Measurements from ENCODE around the gene TXNDC11. TPM values are rescaled to one million over a fixed set of nuclear protein-coding genes. Genes with fewer than 3 reads are reported as not detected.

The TXNDC11 gene
- total RNA-seq, 2 donors from 2014 or later, result 52.0 to 62.1 TPM

DNA sequence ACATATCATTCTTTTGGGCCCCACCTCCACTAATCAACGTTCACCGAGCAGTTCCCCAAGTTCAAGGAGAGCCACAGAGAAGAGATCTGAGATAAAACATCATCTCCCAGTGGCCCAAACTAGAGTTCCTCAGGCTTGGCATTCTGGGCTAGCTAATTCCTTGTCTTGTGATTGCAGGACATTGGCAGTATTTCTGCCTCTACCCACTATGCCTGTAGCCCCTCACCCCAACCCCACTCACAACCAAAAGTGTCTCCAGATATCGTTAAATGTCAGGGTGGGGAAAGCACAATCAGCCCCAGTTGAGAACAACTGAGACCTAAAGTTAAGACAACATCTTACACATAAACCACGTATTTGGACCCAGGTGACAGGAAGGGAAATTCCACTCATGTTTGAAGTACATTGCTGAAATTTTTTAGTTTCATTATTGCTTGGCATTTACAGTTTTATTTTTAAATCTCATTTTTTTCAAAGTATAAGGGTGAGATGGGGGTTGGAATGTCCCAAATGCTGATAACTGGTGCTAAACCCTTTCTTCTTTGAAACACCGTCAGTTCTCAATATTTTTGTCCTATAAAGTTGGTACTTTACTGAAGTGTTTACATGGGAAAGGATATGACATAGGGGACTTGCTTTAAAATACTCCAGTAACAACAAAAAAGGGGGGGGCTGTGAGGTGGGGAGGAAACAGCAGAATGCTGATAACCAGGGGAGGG lies 40.8 kb upstream of the TXNDC11 start:
- Histone ChIP-seq H3K27ac (peak overlapping the region; percentile 91), H3K4me1 (peaks cover 3% of the 10 kb centered on the region), H3K36me3 (no peaks in the 10 kb centered on the region), H3K4me3 (no peak overlapping the region), H3K9me3 (no peaks in the 10 kb centered on the region), H3K27me3 (no peaks in the 10 kb centered on the region), H3K9ac (ENCODE audit: low read depth in 2 of 2, low read length in 2 of 2) (peak overlapping the region; percentile 45 to 74)
- intact Hi-C loops (cut with DNase I), result no loop called here
- TF ChIP-seq, protein P1, sequence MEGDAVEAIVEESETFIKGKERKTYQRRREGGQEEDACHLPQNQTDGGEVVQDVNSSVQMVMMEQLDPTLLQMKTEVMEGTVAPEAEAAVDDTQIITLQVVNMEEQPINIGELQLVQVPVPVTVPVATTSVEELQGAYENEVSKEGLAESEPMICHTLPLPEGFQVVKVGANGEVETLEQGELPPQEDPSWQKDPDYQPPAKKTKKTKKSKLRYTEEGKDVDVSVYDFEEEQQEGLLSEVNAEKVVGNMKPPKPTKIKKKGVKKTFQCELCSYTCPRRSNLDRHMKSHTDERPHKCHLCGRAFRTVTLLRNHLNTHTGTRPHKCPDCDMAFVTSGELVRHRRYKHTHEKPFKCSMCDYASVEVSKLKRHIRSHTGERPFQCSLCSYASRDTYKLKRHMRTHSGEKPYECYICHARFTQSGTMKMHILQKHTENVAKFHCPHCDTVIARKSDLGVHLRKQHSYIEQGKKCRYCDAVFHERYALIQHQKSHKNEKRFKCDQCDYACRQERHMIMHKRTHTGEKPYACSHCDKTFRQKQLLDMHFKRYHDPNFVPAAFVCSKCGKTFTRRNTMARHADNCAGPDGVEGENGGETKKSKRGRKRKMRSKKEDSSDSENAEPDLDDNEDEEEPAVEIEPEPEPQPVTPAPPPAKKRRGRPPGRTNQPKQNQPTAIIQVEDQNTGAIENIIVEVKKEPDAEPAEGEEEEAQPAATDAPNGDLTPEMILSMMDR (IDR thresholded peaks at IDR 0.05), result no peak
- peak; percentile 32 for DNase-seq

DNA sequence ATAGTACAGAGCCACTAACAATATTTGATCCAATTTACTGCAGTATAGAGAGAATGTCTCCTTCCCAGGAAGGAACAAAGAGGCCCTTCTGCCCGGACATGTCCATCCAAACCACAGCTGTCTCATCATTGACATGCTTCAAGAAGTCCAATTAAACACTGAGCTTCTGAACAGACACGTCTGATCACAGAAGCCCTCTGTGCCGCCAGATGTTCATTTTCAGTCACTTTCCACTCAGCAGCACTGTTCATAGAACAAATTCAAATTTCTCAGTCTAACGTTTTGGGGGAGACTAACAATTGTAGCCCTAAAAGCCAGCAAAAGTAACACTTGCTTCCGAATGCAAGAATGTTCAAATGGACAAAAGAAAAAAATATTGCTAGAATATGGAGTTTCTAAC lies 39.1 kb upstream of the TXNDC11 start:
- no peak for DNase-seq
- Histone ChIP-seq H3K27ac (no peak overlapping the region), H3K9ac (ENCODE audit: low read depth in 2 of 2, low read length in 2 of 2) (no peak overlapping the region), H3K4me1 (peaks cover 3% of the 10 kb centered on the region), H3K4me3 (no peak overlapping the region), H3K9me3 (no peaks in the 10 kb centered on the region), H3K27me3 (no peaks in the 10 kb centered on the region), H3K36me3 (peaks cover 6% of the 10 kb centered on the region)
- intact Hi-C loops (cut with DNase I), result no loop called here
- TF ChIP-seq, protein P1 (IDR thresholded peaks at IDR 0.05), result no peak

DNA sequence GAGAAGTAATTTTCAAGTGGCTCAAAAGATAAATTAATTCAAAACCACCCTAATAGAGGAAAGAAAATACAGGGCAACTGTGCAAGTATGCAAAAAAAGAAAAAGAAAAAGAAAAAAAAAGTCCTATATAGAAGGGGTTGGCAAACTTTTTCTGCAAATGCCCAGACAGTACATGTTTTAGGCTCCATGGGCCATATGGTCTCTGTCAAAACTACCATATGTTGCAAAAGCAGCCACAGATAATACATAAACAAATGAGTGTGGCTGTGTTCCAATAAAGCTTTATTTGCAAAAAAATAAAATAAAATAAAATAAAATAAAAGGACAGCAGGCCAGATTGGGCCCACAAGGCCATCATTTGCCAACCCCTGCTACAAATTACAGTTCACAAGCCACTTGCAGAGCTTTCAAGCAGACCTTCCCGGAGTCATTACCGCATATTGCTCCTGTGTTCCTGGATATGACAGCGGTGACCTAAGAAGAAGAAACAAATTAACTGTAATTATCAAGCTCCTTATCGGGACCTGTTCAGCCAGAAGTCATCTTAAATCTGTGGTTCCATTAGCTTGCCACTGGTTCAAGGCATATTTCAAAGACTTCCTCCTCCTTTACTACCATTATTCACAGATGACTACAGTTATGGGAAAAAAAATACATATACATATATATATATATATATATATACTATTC lies 38.5 kb upstream of the TXNDC11 start:
- H3K4me1 ChIP-seq, result peaks cover 3% of the 10 kb centered on the region
- H3K27me3 ChIP-seq, result no peaks in the 10 kb centered on the region
- intact Hi-C loops (cut with DNase I), result no loop called here

DNA sequence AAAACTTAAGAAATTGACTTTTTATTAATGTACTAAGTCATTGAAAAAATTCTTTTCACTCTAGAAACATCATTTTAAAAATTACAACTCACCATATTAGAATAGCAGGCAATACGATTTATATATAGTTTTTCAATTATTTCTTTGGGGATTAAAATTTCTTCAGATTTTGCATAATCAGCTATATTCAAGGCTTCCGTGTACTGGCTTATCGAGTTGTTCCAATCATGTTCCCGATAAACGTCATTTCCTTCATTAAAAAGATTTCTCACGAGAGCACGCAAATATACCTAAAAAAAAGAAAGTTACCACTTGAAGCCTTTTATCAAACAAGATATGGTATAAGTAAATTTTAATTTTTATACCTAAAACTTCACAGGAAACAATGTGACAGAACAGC lies 36.4 kb upstream of the TXNDC11 start:
- Histone ChIP-seq H3K9me3 (no peaks in the 10 kb centered on the region), H3K4me1 (peaks cover 3% of the 10 kb centered on the region), H3K9ac (ENCODE audit: low read depth in 2 of 2, low read length in 2 of 2) (no peak overlapping the region), H3K27me3 (no peaks in the 10 kb centered on the region), H3K4me3 (no peak overlapping the region), H3K27ac (no peak overlapping the region), H3K36me3 (peaks cover 8% of the 10 kb centered on the region)
- intact Hi-C loops (cut with DNase I), result no loop called here
- TF ChIP-seq, protein P1 (IDR thresholded peaks at IDR 0.05), result no peak
- DNase-seq, result no peak

More for the DNA sequence above, 38.5 kb upstream of the TXNDC11 start:
- Histone ChIP-seq H3K9ac (ENCODE audit: low read depth in 2 of 2, low read length in 2 of 2) (no peak overlapping the region), H3K4me3 (no peak overlapping the region), H3K36me3 (peaks cover 8% of the 10 kb centered on the region), H3K9me3 (no peaks in the 10 kb centered on the region), H3K27ac (no peak overlapping the region)
- no peak for DNase-seq
- TF ChIP-seq, protein P1 (IDR thresholded peaks at IDR 0.05), result no peak

DNA sequence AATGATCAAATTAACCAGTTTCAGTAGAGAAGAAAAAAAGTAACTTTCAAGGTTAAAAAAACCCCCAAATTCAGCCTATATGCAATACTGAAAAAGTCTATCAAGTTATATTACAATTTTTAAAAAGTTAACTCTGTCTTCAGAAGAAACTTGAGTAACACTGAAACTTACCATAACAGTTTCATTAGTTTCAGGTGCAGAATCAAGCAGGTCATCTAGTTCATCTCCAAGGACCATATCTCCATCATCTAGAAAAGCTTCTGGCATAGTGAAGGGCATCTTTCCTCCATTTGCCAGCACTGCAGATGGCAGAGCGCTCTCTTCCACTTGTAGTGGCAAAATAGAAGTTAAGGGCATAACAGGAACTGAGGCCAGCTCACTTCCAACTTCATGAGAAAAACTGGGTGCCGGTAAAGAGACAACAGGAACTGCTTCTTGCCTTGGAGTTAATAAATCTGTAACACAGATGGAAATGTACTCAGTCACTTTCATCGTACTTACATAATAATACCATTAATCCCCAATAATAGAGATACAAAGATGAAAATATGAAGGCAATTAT lies 31.5 kb upstream of the TXNDC11 start:
- DNase-seq, result no peak
- peaks cover 16% of the 10 kb centered on the region for H3K36me3 ChIP-seq
- no peaks in the 10 kb centered on the region for H3K27me3 ChIP-seq
- intact Hi-C loops (cut with DNase I), result no loop called here
- H3K27ac ChIP-seq, result no peak overlapping the region
- H3K4me3 ChIP-seq, result no peak overlapping the region
- H3K9me3 ChIP-seq, result no peaks in the 10 kb centered on the region
- H3K9ac ChIP-seq (ENCODE audit: low read depth in 2 of 2, low read length in 2 of 2), result no peak overlapping the region
- TF ChIP-seq, protein P1 (IDR thresholded peaks at IDR 0.05), result no peak
- H3K4me1 ChIP-seq, result no peaks in the 10 kb centered on the region
